ENCODE results near the gene SMAD3. TPM values are rescaled to one million over a fixed set of nuclear protein-coding genes. Genes with fewer than 3 reads are reported as not detected.
A peak's percentile ranks its signal among the peaks of the same experiment; 100 is the strongest.
"Not testable (repeated sequence)": the region's sequence is repeated elsewhere in the genome, so short reads cannot be mapped to it uniquely, and the experiment has no call there.

Gene SMAD3
- total and polyA plus RNA-seq, 4 donors, result 15.9 to 33.3 (median 24.9) TPM

DNA sequence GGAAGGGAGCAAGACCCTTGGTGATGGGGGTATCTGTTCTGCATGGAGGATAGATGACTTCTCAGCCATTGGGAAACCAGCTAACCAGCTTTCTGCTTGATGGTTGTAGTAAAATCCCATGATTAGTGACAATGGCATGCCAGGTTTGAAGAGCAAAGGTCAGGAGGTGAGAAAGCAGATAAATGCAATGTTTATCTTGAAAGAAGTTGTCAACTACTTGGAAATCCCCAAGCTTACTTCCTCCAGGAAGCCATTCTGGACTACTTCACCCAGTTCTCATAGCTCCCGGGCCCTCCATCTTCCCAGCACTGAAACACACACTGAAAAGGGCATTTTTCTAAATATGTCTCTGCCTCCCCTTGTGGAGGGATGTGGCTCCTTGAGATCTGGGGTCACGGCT, 51.3 kb downstream of the SMAD3 start:
- DNase-seq (ENCODE audit: low read depth in 4 of 6, low spot score in 6 of 6), result no peak
- Histone ChIP-seq H3K9me3 (ENCODE audit: control insufficient read depth, insufficient read depth, low read length) (no peaks in the 10 kb centered on the region), H3K4me1 (ENCODE audit: control insufficient read depth, insufficient read depth, low read length) (peaks cover 27% of the 10 kb centered on the region), H3K36me3 (ENCODE audit: control insufficient read depth, insufficient read depth, low read length) (no peaks in the 10 kb centered on the region), H3K4me3 (ENCODE audit: low read depth, low read length) (no peak overlapping the region), H3K27me3 (ENCODE audit: control insufficient read depth, insufficient read depth, low read length) (no peaks in the 10 kb centered on the region), H3K27ac (ENCODE audit: low read depth, low read length) (no peak overlapping the region)
- no CpG with 5 or more reads among the region's 2 CpGs for WGBS (ENCODE audit: insufficient coverage)

DNA sequence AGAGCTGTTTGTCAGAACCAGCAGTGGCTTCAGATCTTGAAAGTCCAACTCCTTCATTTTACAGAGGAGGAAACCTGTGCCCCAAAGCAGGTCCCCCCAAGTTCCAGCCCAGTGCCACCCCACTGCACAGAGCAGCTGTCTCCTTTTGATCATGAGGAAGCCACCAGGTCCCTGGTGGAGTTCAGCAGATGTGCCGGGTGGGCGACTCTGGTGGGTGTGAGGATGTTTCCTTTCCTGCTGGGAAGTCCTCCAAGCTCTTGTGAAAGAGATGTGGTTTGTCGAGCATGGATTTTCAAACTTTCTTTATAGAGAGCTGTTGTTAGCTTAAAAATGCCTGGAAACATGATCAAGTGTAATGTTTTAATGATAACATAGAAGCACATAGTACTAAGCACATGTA, 52.0 kb downstream of the SMAD3 start:
- Histone ChIP-seq H3K9me3 (ENCODE audit: control insufficient read depth, insufficient read depth, low read length) (no peaks in the 10 kb centered on the region), H3K27ac (ENCODE audit: low read depth, low read length) (no peak overlapping the region), H3K4me3 (ENCODE audit: low read depth, low read length) (no peak overlapping the region), H3K27me3 (ENCODE audit: control insufficient read depth, insufficient read depth, low read length) (no peaks in the 10 kb centered on the region), H3K4me1 (ENCODE audit: control insufficient read depth, insufficient read depth, low read length) (peaks cover 27% of the 10 kb centered on the region), H3K36me3 (ENCODE audit: control insufficient read depth, insufficient read depth, low read length) (no peaks in the 10 kb centered on the region)
- no CpG with 5 or more reads among the region's 3 CpGs for WGBS (ENCODE audit: insufficient coverage)
- DNase-seq (ENCODE audit: low read depth in 4 of 6, low spot score in 6 of 6), result no peak

GRCh38 chr15:67118808-67119207, 53.4 kb downstream of the SMAD3 start:
- WGBS (ENCODE audit: insufficient coverage), result 99% methylated on average over 5 of the region's 5 CpGs
- DNase-seq (ENCODE audit: low read depth in 4 of 6, low spot score in 6 of 6), result no peak
- H3K36me3 ChIP-seq (ENCODE audit: control insufficient read depth, insufficient read depth, low read length), result no peaks in the 10 kb centered on the region
- H3K4me3 ChIP-seq (ENCODE audit: low read depth, low read length), result no peak overlapping the region
- H3K9me3 ChIP-seq (ENCODE audit: control insufficient read depth, insufficient read depth, low read length), result no peaks in the 10 kb centered on the region
- no peaks in the 10 kb centered on the region for H3K27me3 ChIP-seq (ENCODE audit: control insufficient read depth, insufficient read depth, low read length)
- H3K27ac ChIP-seq (ENCODE audit: low read depth, low read length), result no peak overlapping the region
- H3K4me1 ChIP-seq (ENCODE audit: control insufficient read depth, insufficient read depth, low read length), result peaks cover 27% of the 10 kb centered on the region

DNA sequence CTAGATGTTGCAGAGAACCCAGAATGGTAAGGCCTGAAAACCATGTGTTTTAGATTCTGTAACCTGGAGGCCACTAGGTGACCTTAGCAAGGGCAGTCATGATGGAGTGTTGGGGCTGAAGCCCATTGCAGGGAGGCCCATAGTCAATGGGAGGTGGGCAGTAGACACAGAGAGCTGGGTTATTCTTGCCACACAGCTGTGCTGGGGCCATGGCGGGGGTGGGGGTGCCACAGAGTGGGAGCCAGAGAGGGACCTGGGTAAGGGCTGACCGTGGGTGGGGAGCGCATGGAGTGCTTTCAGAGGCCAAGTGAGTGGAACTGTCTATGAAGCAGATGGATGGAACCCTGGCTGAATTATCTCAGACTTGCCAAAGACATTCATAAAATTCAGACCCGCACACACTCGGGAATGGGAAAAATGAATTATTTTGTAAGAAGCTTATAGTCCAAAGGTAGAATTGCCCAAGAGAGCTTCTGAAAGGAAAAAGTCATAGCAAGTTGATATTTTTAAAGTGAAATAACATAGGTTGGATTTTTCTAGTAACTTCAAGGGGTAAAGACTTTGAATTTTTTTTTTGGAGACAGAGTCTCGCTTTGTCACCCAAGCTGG, 53.9 kb downstream of the SMAD3 start:
- Histone ChIP-seq H3K27me3 (ENCODE audit: control insufficient read depth, insufficient read depth, low read length) (no peaks in the 10 kb centered on the region), H3K4me1 (ENCODE audit: control insufficient read depth, insufficient read depth, low read length) (peaks cover 27% of the 10 kb centered on the region), H3K27ac (ENCODE audit: low read depth, low read length) (no peak overlapping the region), H3K9me3 (ENCODE audit: control insufficient read depth, insufficient read depth, low read length) (no peaks in the 10 kb centered on the region), H3K4me3 (ENCODE audit: low read depth, low read length) (no peak overlapping the region), H3K36me3 (ENCODE audit: control insufficient read depth, insufficient read depth, low read length) (no peaks in the 10 kb centered on the region)
- DNase-seq (ENCODE audit: low read depth in 4 of 6, low spot score in 6 of 6), result no peak
- WGBS (ENCODE audit: insufficient coverage), result 88% methylated on average over 2 of the region's 6 CpGs

DNA sequence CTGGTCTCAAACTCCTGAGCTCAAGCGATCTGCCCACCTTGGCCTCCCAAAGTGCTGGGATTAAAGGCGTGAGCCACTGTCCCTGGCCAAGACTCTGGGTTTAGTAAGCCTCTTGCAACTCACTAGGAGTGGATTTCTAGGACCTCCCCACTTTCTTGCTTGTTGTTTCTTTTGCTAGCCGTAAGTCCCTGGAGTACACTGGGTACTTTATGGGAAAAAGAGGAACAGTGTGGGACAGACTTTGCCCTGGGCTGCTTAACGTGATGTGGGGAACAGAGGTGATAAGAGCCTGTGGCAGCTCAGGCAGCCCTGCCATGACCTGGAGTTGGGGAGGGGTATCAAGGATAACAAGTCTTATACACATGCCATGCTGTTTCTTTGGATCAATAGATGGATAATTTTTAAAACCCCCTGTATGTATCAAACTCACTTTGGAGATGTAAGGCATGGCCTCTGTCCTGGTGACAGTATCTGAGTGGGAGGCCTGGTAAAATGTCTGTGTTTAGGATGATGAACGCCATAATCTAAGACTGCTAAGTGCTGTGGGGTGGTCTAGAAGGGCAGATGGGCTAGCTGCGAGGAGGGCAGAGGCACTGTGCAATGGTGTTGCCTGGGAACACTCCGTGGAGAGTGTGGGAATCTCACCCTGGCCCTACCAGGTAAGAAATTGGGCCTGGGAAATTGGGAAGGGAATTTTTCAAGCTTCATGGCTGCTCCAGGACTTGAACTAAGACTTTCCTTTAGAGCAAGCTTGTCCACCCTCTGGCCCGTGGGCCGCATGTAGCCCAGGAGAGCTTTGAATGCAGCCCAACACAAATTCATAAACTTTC, 54.8 kb downstream of the SMAD3 start:
- Histone ChIP-seq H3K27ac (ENCODE audit: low read depth, low read length) (peak overlapping the region; percentile 74), H3K4me3 (ENCODE audit: low read depth, low read length) (no peak overlapping the region), H3K9me3 (ENCODE audit: control insufficient read depth, insufficient read depth, low read length) (no peaks in the 10 kb centered on the region), H3K27me3 (ENCODE audit: control insufficient read depth, insufficient read depth, low read length) (no peaks in the 10 kb centered on the region), H3K36me3 (ENCODE audit: control insufficient read depth, insufficient read depth, low read length) (no peaks in the 10 kb centered on the region), H3K4me1 (ENCODE audit: control insufficient read depth, insufficient read depth, low read length) (peaks cover 34% of the 10 kb centered on the region)
- no peak for DNase-seq (ENCODE audit: low read depth in 4 of 6, low spot score in 6 of 6)
- WGBS (ENCODE audit: insufficient coverage), result 85% methylated on average over 8 of the region's 9 CpGs

GRCh38 chr15:67120839-67121643, 55.6 kb downstream of the SMAD3 start:
- peak in 1 of 6 donors; percentile 59 for DNase-seq (ENCODE audit: low read depth in 4 of 6, low spot score in 6 of 6)
- peaks cover 32% of the 10 kb centered on the region for H3K4me1 ChIP-seq (ENCODE audit: control insufficient read depth, insufficient read depth, low read length)
- 44% methylated on average over 18 of the region's 27 CpGs for WGBS (ENCODE audit: insufficient coverage)

DNA sequence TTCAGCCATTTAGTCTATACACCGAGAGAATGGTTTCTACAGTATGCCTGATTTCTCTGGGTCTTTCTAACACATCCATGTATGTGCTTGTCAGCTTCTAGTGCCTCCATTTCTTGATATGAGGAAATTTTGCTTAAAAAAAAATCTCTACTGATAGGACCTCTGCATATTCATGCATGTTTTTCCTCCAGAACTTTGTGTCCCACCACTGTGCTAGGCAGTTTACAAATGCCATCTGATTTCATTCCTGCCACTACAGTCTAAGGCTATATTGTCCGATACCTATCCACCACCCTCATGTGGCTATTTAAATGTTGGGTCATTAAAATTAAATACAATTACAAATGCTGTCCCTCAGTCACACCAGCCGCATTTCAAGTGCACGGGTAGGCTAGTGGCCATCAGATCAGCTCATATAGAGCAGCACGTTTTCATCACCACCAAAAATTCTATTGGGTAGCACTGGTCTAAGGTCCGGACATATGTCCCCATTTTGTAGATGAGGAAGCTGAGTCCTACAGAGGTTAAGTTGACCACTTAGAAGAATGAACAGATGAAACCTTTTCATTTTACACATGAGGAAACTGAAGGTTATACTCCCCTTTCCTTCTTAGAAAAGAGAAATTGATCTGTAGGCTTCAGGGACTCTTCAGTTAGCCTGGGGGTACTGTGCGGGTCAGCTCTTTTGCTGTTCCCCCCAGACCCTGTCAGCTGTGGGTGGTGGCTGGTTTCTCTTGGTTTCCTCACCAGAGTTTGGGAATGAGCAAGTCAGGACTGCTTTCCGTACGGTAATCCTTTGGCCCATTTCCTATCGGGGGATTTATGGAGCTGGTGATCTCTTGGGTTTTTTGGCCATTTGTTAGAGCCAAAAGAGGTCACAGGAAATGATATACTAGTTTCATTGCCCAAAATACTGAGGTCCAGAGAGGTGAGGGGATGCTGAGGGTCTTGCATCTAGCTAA, 56.5 kb downstream of the SMAD3 start:
- H3K4me3 ChIP-seq (ENCODE audit: low read depth, low read length), result no peak overlapping the region
- no peaks in the 10 kb centered on the region for H3K9me3 ChIP-seq (ENCODE audit: control insufficient read depth, insufficient read depth, low read length)
- DNase-seq (ENCODE audit: low read depth in 4 of 6, low spot score in 6 of 6), result no peak
- 96% methylated on average over 5 of the region's 10 CpGs for WGBS (ENCODE audit: insufficient coverage)
- no peaks in the 10 kb centered on the region for H3K36me3 ChIP-seq (ENCODE audit: control insufficient read depth, insufficient read depth, low read length)
- peak overlapping the region; percentile 74 for H3K27ac ChIP-seq (ENCODE audit: low read depth, low read length)
- no peaks in the 10 kb centered on the region for H3K27me3 ChIP-seq (ENCODE audit: control insufficient read depth, insufficient read depth, low read length)
- H3K4me1 ChIP-seq (ENCODE audit: control insufficient read depth, insufficient read depth, low read length), result peaks cover 35% of the 10 kb centered on the region

More at GRCh38 chr15:67120839-67121643, 55.6 kb downstream of the SMAD3 start:
- no peaks in the 10 kb centered on the region for H3K27me3 ChIP-seq (ENCODE audit: control insufficient read depth, insufficient read depth, low read length)
- H3K9me3 ChIP-seq (ENCODE audit: control insufficient read depth, insufficient read depth, low read length), result no peaks in the 10 kb centered on the region
- H3K4me3 ChIP-seq (ENCODE audit: low read depth, low read length), result no peak overlapping the region
- H3K36me3 ChIP-seq (ENCODE audit: control insufficient read depth, insufficient read depth, low read length), result no peaks in the 10 kb centered on the region
- peak overlapping the region; percentile 74 for H3K27ac ChIP-seq (ENCODE audit: low read depth, low read length)

DNA sequence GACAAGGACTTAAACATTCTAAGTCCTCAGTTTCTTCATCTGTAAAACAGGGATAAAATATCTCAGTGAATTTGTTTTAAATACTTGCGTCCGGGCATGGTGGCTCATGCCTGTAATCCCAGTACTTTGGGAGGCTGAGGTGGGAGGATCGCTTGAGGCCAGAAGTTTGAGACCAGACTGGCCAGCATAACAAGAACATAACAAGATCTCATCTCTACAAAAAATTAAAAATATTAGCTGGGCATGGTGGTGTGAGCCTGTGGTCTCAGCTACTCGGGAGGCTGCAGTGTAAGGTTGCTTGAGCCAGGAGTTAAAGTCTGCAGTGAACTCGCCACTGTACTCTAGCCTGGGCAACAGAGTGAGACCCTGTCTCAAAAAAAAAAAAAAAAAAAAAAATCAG, 57.4 kb downstream of the SMAD3 start:
- no CpG with 5 or more reads among the region's 5 CpGs for WGBS (ENCODE audit: insufficient coverage)
- H3K4me3 ChIP-seq (ENCODE audit: low read depth, low read length); DNase-seq (ENCODE audit: low read depth in 4 of 6, low spot score in 6 of 6); H3K27me3 ChIP-seq (ENCODE audit: control insufficient read depth, insufficient read depth, low read length); H3K27ac ChIP-seq (ENCODE audit: low read depth, low read length); H3K36me3 ChIP-seq (ENCODE audit: control insufficient read depth, insufficient read depth, low read length); H3K9me3 ChIP-seq (ENCODE audit: control insufficient read depth, insufficient read depth, low read length): not testable (repeated sequence)
- peaks cover 32% of the 10 kb centered on the region for H3K4me1 ChIP-seq (ENCODE audit: control insufficient read depth, insufficient read depth, low read length)

- peaks cover 32% of the 10 kb centered on the region for H3K4me1 ChIP-seq (ENCODE audit: control insufficient read depth, insufficient read depth, low read length)
- H3K27me3 ChIP-seq (ENCODE audit: control insufficient read depth, insufficient read depth, low read length); H3K4me3 ChIP-seq (ENCODE audit: low read depth, low read length); DNase-seq (ENCODE audit: low read depth in 4 of 6, low spot score in 6 of 6); H3K27ac ChIP-seq (ENCODE audit: low read depth, low read length); H3K9me3 ChIP-seq (ENCODE audit: control insufficient read depth, insufficient read depth, low read length); H3K36me3 ChIP-seq (ENCODE audit: control insufficient read depth, insufficient read depth, low read length): not testable (repeated sequence)
- WGBS (ENCODE audit: insufficient coverage), result 100% methylated on average over 6 of the region's 8 CpGs
These were observed 57.9 kb downstream of the SMAD3 start for GRCh38 chr15:67123291-67123690.

Data from spinal cord (tissue), 10 donors.